B cell (primary cell): Measurements from ENCODE around the gene SPACA6. TPM values are rescaled to one million over a fixed set of nuclear protein-coding genes. Genes with fewer than 3 reads are reported as not detected.

Experiments used
- ATAC-seq: fragments of 200-7000 bp; cut with Tn5 transposase; one replicate; pipeline ENCODE4 v1.10.0; 2021; ENCODE audit warnings: low read depth, mild to moderate bottlenecking, moderate number of reproducible peaks, moderate library complexity
- CTCF ChIA-PET: fragments of 350-600 bp; sonication (Branson Sonifier 250); formaldehyde crosslinking; loops from one replicate; lab custom pipeline; 2021; ENCODE audit warnings: antibody characterized with exemption, inconsistent platforms; lab: Charles Lee
- POLR2A ChIA-PET: fragments of 350-600 bp; sonication (Branson Sonifier 250); formaldehyde crosslinking; loops from one replicate; lab custom pipeline; 2021; ENCODE audit warnings: antibody characterized with exemption; lab: Charles Lee
- DNase-seq: peaks from one replicate; pipeline ENCODE4 v3.0.0; 2013
- H2AFZ ChIP-seq: 2 replicates; pipeline ENCODE4 v1.6.1; 2012; ENCODE audit warnings: mild to moderate bottlenecking, low read depth, low read length; ENCODE audit not compliant: insufficient read depth, poor library complexity, severe bottlenecking
- H3K27ac ChIP-seq, 2 donors: 1 replicate in 1 of 2; 2 replicates in 1 of 2; pipeline ENCODE4 v1.5.1; 2012 to 2013; ENCODE audit warnings: low read length in 2 of 2, mild to moderate bottlenecking in 2 of 2, moderate library complexity in 1 of 2
- H3K27me3 ChIP-seq, 4 experiments: fragments of 200-600 bp in 1 of 4; sonication (generic) in 1 of 4; replicated peaks in 1 of 4; 1 replicate in 2 of 4; 2 replicates in 2 of 4; pipeline versions ENCODE4 v1.6.1 to v1.7.0; 2013 to 2016; ENCODE audit warnings: low read length in 3 of 4, mild to moderate bottlenecking in 2 of 4, mixed read lengths in 1 of 4, moderate library complexity in 1 of 4; ENCODE audit not compliant: insufficient read depth in 4 of 4, control insufficient read depth in 3 of 4; ENCODE audit errors: control extremely low read depth in 1 of 4
- H3K36me3 ChIP-seq, 2 experiments: replicated peaks in 1 of 2; 1 replicate in 1 of 2; 2 replicates in 1 of 2; pipeline versions ENCODE4 v1.6.1 to v1.7.1; 2013; ENCODE audit warnings: low read length in 1 of 2; ENCODE audit not compliant: insufficient read depth in 2 of 2, control insufficient read depth in 1 of 2; ENCODE audit errors: control extremely low read depth in 1 of 2, extremely low read depth in 1 of 2
- H3K4me1 ChIP-seq, 2 donors: fragments of 200-600 bp in 1 of 2; sonication (generic) in 1 of 2; 1 replicate in 1 of 2; 2 replicates in 1 of 2; pipeline versions ENCODE4 v1.5.1 to v1.6.1; 2013 to 2017; ENCODE audit warnings: low read length in 2 of 2; ENCODE audit not compliant: control insufficient read depth in 2 of 2, insufficient read depth in 2 of 2
- H3K4me2 ChIP-seq: replicated peaks from 2 replicates; pipeline ENCODE3; 2012; ENCODE audit warnings: mild to moderate bottlenecking, low read depth, low read length; ENCODE audit not compliant: poor library complexity, severe bottlenecking
- H3K4me3 ChIP-seq, 5 experiments: fragments of 200-600 bp in 1 of 5; sonication (generic) in 1 of 5; 1 replicate in 3 of 5; 2 replicates in 2 of 5; pipeline versions ENCODE4 v1.5.1 to v1.7.0; 2011 to 2016; ENCODE audit warnings: low read length in 4 of 5, mild to moderate bottlenecking in 4 of 5, low read depth in 2 of 5, control low read depth in 1 of 5, moderate library complexity in 1 of 5; ENCODE audit not compliant: insufficient read depth in 1 of 5; ENCODE audit errors: control extremely low read depth in 1 of 5, extremely low read depth in 1 of 5
- H3K79me2 ChIP-seq: fragments of 200-600 bp; sonication (generic); one replicate; pipeline ENCODE4 v1.6.0; 2016; ENCODE audit warnings: low read length; ENCODE audit not compliant: control insufficient read depth, insufficient read depth
- H3K9ac ChIP-seq: fragments of 200-600 bp; sonication (generic); 2 replicates; pipeline ENCODE4 v1.6.1; 2017; ENCODE audit warnings: mild to moderate bottlenecking, low read length, moderate library complexity
- H3K9me3 ChIP-seq, 3 donors: one replicate each; pipeline versions ENCODE4 v1.6.1 to v1.7.1; 2013; ENCODE audit warnings: low read length in 2 of 3; ENCODE audit not compliant: control insufficient read depth in 2 of 3, insufficient read depth in 1 of 3; ENCODE audit errors: control extremely low read depth in 1 of 3
- H4K20me1 ChIP-seq: 2 replicates; pipeline ENCODE4 v1.6.0; 2012; ENCODE audit warnings: mild to moderate bottlenecking, low read length; ENCODE audit not compliant: insufficient read depth, control insufficient read depth, poor library complexity, severe bottlenecking
- H3K27ac Mint-ChIP-seq: one replicate; pipeline ENCODE4 v1.8.0; 2021; ENCODE audit warnings: mixed read lengths
- H3K27me3 Mint-ChIP-seq: one replicate; pipeline ENCODE4 v1.8.0; 2021; ENCODE audit warnings: mixed read lengths
- H3K4me1 Mint-ChIP-seq: one replicate; pipeline ENCODE4 v1.8.0; 2021; ENCODE audit warnings: mixed read lengths
- H3K4me3 Mint-ChIP-seq: one replicate; pipeline ENCODE4 v1.8.0; 2021; ENCODE audit warnings: mixed read lengths
- H3K9me3 Mint-ChIP-seq: one replicate; pipeline ENCODE4 v1.8.0; 2022; ENCODE audit warnings: mixed read lengths; ENCODE audit not compliant: insufficient read depth
- EZH2 ChIP-seq: IDR thresholded peaks from 2 replicates; pipeline ENCODE4 v1.6.1; 2012; ENCODE audit warnings: borderline replicate concordance, low read depth, mild to moderate bottlenecking, moderate library complexity, low read length; ENCODE audit not compliant: insufficient read depth, poor library complexity, severe bottlenecking
- WGBS: methylation state at CpG from one replicate; pipeline ENCODE4 v1.1.5; 2013; ENCODE audit warnings: missing lambda C conversion rate; ENCODE audit not compliant: insufficient coverage; 5-methylcytosine and 5-hydroxymethylcytosine counted together
- intact Hi-C: fragments of 100-400 bp; cut with micrococcal nuclease; formaldehyde crosslinking; loops from one replicate; pipeline ENCODE4 v1.10.0; 2022
- polyA plus RNA-seq: library from polyadenylated mRNA; depleted of rRNA; stranded (reverse); fragments of >200 nt; gene quantifications from 2 replicates; pipeline ENCODE4 v1.2.3, GENCODE V29; 2012
- total RNA-seq, 2 donors: library from RNA; stranded (reverse); fragments of 120-200 nt in 1 of 2; gene quantifications; 1 replicate in 1 of 2; 2 replicates in 1 of 2; pipeline versions ENCODE4 v1.2.3 to v1.2.4, GENCODE V29; 2013 to 2022
- TF ChIP-seq, protein P1 (sequence below): fragments of 200-600 bp; IDR thresholded peaks from one replicate; pipeline ENCODE4 v1.8.0; 2022; ENCODE audit warnings: antibody characterized with exemption, mild to moderate bottlenecking

Gene SPACA6
- total and polyA plus RNA-seq, 2 donors (not counting 1 experiment from before 2014, with no cell fraction given), result 3.3 to 4.0 TPM

DNA sequence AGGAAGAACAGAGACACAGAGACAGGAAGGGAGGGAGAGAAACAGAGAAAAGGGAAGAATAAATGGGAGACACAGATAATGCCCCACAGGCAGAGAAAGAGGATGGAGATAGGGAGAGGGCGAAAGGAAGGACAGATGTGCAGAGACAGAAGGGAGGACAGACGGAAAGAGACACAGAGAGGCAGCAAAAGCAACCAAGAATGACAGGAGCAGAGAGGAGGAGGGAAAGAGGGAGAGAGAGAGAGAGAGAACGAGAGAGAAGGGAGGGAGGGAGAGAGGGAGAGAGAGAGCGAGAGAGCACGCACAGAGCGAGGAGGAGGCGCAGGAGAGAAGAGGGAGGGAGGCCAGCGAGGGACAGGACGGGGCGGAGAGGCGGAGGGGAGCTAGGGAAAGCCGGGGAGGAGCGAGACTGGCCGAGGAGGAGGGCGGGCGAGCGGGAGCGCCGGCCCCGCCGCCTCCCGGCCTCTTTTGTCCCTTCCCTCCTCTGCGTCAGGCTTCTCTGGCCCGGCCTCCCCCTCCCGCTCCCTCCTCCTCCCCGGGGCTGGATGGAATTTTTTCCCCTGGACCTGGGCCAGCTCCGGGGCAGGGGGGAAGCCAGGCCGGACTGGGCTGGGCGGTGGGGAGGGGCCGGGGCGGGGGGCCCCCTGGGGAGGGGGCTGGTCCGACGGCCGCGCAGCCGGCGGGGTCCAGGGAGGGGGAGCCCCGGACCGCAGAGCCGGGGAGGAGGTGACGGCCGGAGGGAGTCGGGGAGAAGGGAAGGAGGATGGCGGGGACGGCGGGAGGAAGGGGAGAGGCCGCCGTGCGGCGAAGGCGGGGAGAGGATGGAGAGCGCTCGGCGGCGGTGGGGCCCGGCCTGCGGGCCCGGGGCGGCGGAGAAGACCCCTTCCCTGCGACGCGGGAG lies 4.2 kb upstream of the SPACA6 start:
- ChIA-PET CTCF (interaction anchor here (1.3 kb wide), 1 partner anchor 32 kb away, joined by 3 read pairs; no protein-coding TSS in a partner anchor), POLR2A (no interaction called here)

More for the DNA sequence above, 4.2 kb upstream of the SPACA6 start:
- H3K27me3 Mint-ChIP-seq, result peaks cover 64% of the 10 kb centered on the region
- no peaks in the 10 kb centered on the region for H3K79me2 ChIP-seq
- peaks cover 15 to 25% of the 10 kb centered on the region in 2 donors for H3K4me1 ChIP-seq
- TF ChIP-seq, protein P1, sequence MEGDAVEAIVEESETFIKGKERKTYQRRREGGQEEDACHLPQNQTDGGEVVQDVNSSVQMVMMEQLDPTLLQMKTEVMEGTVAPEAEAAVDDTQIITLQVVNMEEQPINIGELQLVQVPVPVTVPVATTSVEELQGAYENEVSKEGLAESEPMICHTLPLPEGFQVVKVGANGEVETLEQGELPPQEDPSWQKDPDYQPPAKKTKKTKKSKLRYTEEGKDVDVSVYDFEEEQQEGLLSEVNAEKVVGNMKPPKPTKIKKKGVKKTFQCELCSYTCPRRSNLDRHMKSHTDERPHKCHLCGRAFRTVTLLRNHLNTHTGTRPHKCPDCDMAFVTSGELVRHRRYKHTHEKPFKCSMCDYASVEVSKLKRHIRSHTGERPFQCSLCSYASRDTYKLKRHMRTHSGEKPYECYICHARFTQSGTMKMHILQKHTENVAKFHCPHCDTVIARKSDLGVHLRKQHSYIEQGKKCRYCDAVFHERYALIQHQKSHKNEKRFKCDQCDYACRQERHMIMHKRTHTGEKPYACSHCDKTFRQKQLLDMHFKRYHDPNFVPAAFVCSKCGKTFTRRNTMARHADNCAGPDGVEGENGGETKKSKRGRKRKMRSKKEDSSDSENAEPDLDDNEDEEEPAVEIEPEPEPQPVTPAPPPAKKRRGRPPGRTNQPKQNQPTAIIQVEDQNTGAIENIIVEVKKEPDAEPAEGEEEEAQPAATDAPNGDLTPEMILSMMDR, result no peak
- TF ChIP-seq EZH2, result peak; percentile 70
- peaks cover 3% of the 10 kb centered on the region for H3K9me3 Mint-ChIP-seq
- ATAC-seq (no peak), DNase-seq (no peak)
- H3K4me3 Mint-ChIP-seq, result peak overlapping the region; percentile 72
- H3K4me3 ChIP-seq, result peak overlapping the region in 1 of 5 experiments; percentile 19
- intact Hi-C loops, result no loop called here
- no peaks in the 10 kb centered on the region for H4K20me1 ChIP-seq
- no peak overlapping the region for H3K9ac ChIP-seq
- H3K27ac Mint-ChIP-seq, result no peak overlapping the region
- no peak overlapping the region for H3K27ac ChIP-seq
- peak overlapping the region; percentile 64 for H2AFZ ChIP-seq
- peaks cover 0 to 59% (median 25%) of the 10 kb centered on the region in 4 experiments for H3K27me3 ChIP-seq
- peaks cover 0 to 11% (median 0%) of the 10 kb centered on the region in 3 donors for H3K9me3 ChIP-seq
- H3K4me1 Mint-ChIP-seq, result peaks cover 20% of the 10 kb centered on the region
- peak overlapping the region; percentile 91 for H3K4me2 ChIP-seq
- 3% methylated on average over 44 of the region's 63 CpGs for WGBS
- no peaks in the 10 kb centered on the region for H3K36me3 ChIP-seq
